ENCODE data around the gene DOCK4.

DOCK4 gene

GRCh38 chr7:111752022-111752582 is 454.1 kb downstream of the DOCK4 start:
- peak; percentile 54 for DNase-seq

GRCh38 chr7:111750878-111751277 is 455.3 kb downstream of the DOCK4 start:
- no peak for DNase-seq

- no peak for DNase-seq
Observed at GRCh38 chr7:111750228-111750627, 456.0 kb downstream of the DOCK4 start.

- DNase-seq = no peak
Observed at GRCh38 chr7:111749625-111750024, 456.6 kb downstream of the DOCK4 start.

- DNase-seq = no peak
Observed at GRCh38 chr7:111747718-111748117, 458.5 kb downstream of the DOCK4 start.

- DNase-seq = no peak
Observed at GRCh38 chr7:111746950-111747349, 459.2 kb downstream of the DOCK4 start.

GRCh38 chr7:111744501-111745155 is 461.6 kb downstream of the DOCK4 start:
- DNase-seq = peak; percentile 73

GRCh38 chr7:111743244-111743847 is 462.9 kb downstream of the DOCK4 start:
- no peak for DNase-seq

GRCh38 chr7:111741811-111742240 is 464.4 kb downstream of the DOCK4 start:
- peak; percentile 58 for DNase-seq

- DNase-seq = no peak
Observed at GRCh38 chr7:111740942-111741341, 465.3 kb downstream of the DOCK4 start.

- DNase-seq = no peak
Observed at GRCh38 chr7:111736552-111736874, 469.7 kb downstream of the DOCK4 start.

- DNase-seq = peak; percentile 68
Observed at GRCh38 chr7:111735661-111736551, 470.3 kb downstream of the DOCK4 start.

- DNase-seq = no peak
Observed at GRCh38 chr7:111734954-111735660, 471.1 kb downstream of the DOCK4 start.

GRCh38 chr7:111732923-111733322 is 473.3 kb downstream of the DOCK4 start:
- DNase-seq = no peak

GRCh38 chr7:111730476-111731300 is 475.5 kb downstream of the DOCK4 start:
- DNase-seq = peak; percentile 34

GRCh38 chr7:111730057-111730456 is 476.1 kb downstream of the DOCK4 start:
- DNase-seq = no peak

GRCh38 chr7:111729483-111729882 is 476.7 kb downstream of the DOCK4 start:
- no peak for DNase-seq

GRCh38 chr7:111728635-111728995 is 477.6 kb downstream of the DOCK4 start:
- DNase-seq = no peak

GRCh38 chr7:111727905-111728634 is 478.1 kb downstream of the DOCK4 start:
- no peak for DNase-seq

GRCh38 chr7:111718886-111719285 is 487.3 kb downstream of the DOCK4 start:
- DNase-seq = no peak
